ENCODE results near the gene BCAN.
"Not testable (repeated sequence)": the region's sequence is repeated elsewhere in the genome, so short reads cannot be mapped to it uniquely, and the experiment has no call there.

The BCAN gene

GRCh38 chr1:156619582-156619955, 22.3 kb upstream of the BCAN start:
- no peak for DNase-seq

DNA sequence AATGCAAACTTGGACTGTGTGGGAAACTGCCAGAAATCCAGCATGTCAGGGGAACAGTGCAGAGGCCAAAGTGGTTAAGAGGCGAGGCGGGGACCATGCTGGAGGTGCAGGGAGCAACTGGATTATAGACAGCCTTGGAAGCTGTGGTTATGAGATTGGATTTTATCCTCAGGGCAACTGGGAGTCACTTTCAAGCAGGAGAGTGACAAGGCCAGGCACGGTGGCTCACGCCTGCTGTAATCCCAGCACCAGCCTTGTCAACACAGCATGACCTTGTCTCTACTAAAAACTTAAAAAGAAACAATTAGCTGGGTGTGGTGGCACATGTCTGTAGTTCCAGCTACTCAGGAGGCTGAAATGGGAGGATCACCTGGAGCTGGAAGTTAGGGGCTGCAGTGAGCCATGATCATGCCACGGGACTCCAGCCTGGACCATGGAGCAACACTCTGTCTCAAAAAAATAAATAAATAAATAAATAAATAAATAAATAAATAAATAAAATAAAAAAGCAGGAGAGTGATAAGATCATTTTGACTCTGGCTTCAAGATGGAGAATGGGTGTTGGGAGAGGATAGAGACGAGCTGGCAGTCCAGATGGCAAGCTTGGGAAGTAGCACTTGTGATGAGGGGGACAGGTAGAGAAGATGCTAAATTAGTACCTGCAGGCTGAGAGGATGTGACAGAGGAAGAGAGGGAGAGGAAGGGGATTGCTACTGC, 19.2 kb upstream of the BCAN start:
- no peak for DNase-seq

GRCh38 chr1:156623946-156624813, 17.7 kb upstream of the BCAN start:
- no peak for DNase-seq

- no peak for DNase-seq
Measured at GRCh38 chr1:156624814-156625435, 17.0 kb upstream of the BCAN start.

DNA sequence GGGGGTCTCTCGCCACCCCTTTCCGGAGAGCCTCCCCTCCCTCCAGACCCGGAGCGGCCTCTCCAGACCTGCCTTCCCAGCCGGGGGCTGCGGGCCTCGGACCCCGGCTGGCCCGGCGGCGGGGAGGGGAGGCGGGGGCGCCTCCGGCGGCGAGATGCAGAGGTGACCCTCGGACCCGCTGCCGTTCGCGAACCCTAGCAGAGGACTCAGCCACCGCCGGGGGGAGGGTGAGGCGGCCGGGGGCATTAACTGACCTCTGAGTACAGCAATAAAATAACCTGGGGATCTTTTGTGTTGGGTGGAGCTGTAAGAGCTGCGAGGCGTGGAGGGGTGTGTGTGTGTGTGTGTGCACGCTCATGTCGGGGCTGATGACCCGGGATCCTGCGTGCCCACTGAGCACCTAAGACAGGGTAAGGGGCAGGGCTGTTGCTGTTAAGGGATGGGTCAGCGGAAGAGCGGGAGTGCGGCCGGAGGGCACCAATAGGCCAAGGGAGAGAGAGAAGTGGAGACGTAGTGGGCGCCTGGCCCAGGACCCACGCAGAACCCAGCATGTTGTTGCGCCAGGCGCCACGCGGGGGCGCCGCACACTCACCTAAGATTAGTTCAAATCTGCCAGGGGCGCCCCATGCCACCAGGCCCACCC, 16.4 kb upstream of the BCAN start:
- DNase-seq, result peak; percentile 21

GRCh38 chr1:156626079-156626438, 15.9 kb upstream of the BCAN start:
- DNase-seq, result no peak

GRCh38 chr1:156627313-156627880, 14.5 kb upstream of the BCAN start:
- DNase-seq, result peak; percentile 2

DNA sequence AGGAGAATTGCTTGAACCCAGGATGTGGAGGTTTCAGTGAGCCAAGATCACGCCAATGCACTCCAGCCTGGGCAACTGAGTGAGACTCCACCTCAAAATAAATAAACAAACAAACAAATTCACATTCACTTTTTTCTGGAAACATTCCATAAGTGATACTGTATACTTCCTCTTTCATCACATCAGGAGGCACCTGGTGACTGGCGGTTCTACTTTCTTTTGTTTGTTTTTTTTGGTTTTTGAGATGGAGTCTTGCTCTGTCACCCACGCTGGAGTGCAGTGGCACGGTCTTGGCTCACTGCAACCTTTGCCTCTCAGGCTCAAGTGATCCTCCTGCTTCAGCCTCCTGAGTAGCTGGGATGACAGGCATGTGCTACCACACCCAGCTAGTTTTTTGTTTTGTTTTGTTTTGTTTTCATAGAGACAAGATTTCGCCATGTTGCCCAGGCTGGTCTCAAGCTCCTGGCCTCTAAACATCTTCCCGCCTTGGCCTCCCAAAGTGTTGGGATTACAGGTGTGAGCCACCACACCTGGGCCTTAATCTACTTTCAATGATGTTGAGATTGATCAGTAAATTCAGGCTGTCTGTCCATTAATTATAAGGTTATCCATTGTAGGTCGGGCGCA, 12.0 kb upstream of the BCAN start:
- no peak for DNase-seq

GRCh38 chr1:156631152-156631551, 10.8 kb upstream of the BCAN start:
- DNase-seq, result not testable (repeated sequence)

DNA sequence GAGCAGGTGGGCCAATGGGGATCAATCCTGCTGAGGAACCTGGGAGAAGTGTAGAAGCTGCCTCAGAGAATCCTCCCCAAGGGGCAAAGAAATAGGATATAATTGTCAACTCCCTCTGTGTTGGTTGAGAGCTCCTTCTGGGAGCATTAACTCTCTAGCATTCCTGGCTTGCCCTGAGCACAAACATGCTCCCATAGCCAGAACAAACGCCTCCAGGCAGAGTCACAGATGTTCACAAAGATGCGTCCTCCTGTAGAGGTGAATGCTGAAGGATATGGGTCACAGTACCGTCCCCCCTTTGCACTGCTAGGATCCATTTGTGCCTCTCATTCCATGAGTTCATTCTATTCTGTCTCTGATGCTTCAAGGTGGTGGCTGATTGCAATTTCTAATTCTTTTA, 9.6 kb upstream of the BCAN start:
- no peak for DNase-seq

GRCh38 chr1:156638189-156638985, 3.5 kb upstream of the BCAN start:
- DNase-seq, result no peak

- DNase-seq, result peak; percentile 78
Measured at GRCh38 chr1:156639601-156640101, 2.3 kb upstream of the BCAN start.

GRCh38 chr1:156640842-156641706, 843 bp upstream of the BCAN start:
- no peak for DNase-seq

- no peak for DNase-seq
Measured at GRCh38 chr1:156642265-156643048, 540 bp downstream of the BCAN start.

GRCh38 chr1:156643049-156643777, 1.3 kb downstream of the BCAN start:
- DNase-seq, result no peak

DNA sequence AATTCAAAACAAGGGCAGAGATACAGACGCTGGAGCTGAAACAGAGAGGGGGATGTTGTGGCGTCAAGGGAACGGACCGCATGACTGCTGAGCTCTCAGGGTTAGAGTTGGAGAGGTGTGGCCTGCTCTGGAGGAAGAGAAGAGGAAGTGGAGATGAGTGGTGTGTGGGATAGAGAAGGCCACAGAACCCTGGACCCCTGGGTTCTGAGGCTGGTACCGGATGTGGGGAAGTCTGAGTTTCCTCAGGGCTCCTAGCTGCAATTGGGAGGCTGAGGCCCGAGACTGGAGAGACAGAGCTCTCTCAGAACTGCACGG, 1.8 kb downstream of the BCAN start:
- peak; percentile 94 for DNase-seq

DNA sequence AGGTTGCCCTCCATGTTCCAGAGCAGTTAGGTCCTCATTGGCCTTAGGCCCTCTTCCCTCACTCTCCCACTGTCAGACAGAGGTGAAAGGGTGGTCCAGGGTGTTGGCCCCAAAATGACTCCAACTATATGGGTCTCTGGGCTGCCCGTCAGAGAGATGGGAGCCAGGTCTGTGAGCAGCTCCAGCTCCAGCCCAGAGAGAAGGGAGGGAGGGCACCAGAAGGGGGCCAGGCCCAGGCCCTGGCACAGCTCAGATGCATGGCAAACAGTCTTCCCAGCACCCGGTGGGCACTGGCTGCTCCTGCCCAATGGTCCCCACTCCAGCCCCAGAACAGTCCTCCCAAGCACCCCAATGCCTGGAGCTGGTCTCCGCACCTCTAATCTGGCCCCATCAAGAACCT, 2.2 kb downstream of the BCAN start:
- no peak for DNase-seq

DNA sequence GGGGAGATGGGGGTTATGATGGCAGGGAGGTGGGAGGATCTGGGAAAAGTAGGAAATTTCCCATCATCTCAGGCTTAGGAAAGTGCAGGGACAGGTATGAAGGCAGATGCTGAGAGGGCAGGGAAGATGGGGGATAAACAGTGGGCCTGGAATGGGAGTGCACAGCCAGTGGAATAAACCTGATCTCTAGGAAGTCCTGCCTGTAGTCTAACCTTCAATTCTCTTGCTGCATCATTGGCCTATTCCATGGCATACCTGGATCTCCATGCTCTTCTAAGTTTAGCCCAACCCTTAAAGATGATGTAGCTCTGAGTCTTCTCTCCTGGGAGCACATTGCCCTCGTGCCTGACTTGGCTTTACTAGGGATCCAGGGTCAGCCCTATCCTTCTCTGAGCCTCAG, 2.7 kb downstream of the BCAN start:
- no peak for DNase-seq

GRCh38 chr1:156645056-156645455, 3.1 kb downstream of the BCAN start:
- no peak for DNase-seq
